UCSD-AML1 (cell line): ENCODE results near the gene DTNB.
"Not testable (repeated sequence)": the region's sequence is repeated elsewhere in the genome, so short reads cannot be mapped to it uniquely, and the experiment has no call there.

ENCODE experiments used
- DNase-seq: peaks from one replicate; lab custom pipeline; 2025; ENCODE audit not compliant: unreplicated experiment; lab: John Stamatoyannopoulos, UW

The DTNB gene

GRCh38 chr2:25684577-25685473 lies 11.4 kb upstream of the DTNB start:
- DNase-seq = no peak

GRCh38 chr2:25682082-25682481 lies 8.7 kb upstream of the DTNB start:
- no peak for DNase-seq

- no peak for DNase-seq
Measured at GRCh38 chr2:25677877-25678276, 4.5 kb upstream of the DTNB start.

GRCh38 chr2:25674077-25674362 lies 643 bp upstream of the DTNB start:
- DNase-seq = no peak

- peak; percentile 67 for DNase-seq
Measured at GRCh38 chr2:25672494-25673299, 680 bp downstream of the DTNB start.

- DNase-seq = no peak
Measured at GRCh38 chr2:25671622-25672021, 1.8 kb downstream of the DTNB start.

- no peak for DNase-seq
Measured at GRCh38 chr2:25669520-25669919, 3.9 kb downstream of the DTNB start.

- no peak for DNase-seq
Measured at GRCh38 chr2:25666218-25666617, 7.2 kb downstream of the DTNB start.

GRCh38 chr2:25665429-25665828 lies 7.9 kb downstream of the DTNB start:
- DNase-seq = not testable (repeated sequence)

GRCh38 chr2:25664965-25665307 lies 8.4 kb downstream of the DTNB start:
- no peak for DNase-seq

- DNase-seq = peak; percentile 25
Measured at GRCh38 chr2:25664183-25664964, 9.0 kb downstream of the DTNB start.

- DNase-seq = no peak
Measured at GRCh38 chr2:25655316-25655715, 18.1 kb downstream of the DTNB start.

GRCh38 chr2:25654801-25655200 lies 18.6 kb downstream of the DTNB start:
- DNase-seq = no peak

- no peak for DNase-seq
Measured at GRCh38 chr2:25651782-25652455, 21.5 kb downstream of the DTNB start.

GRCh38 chr2:25651066-25651465 lies 22.3 kb downstream of the DTNB start:
- no peak for DNase-seq

GRCh38 chr2:25650256-25650655 lies 23.1 kb downstream of the DTNB start:
- no peak for DNase-seq

- no peak for DNase-seq
Measured at GRCh38 chr2:25649786-25650185, 23.6 kb downstream of the DTNB start.

GRCh38 chr2:25642298-25642697 lies 31.1 kb downstream of the DTNB start:
- no peak for DNase-seq

GRCh38 chr2:25639696-25640095 lies 33.7 kb downstream of the DTNB start:
- DNase-seq = no peak

GRCh38 chr2:25639131-25639530 lies 34.2 kb downstream of the DTNB start:
- DNase-seq = no peak

GRCh38 chr2:25635797-25636196 lies 37.6 kb downstream of the DTNB start:
- DNase-seq = no peak
